ENCODE measurements around the gene POP4. TPM values are rescaled to one million over a fixed set of nuclear protein-coding genes. Genes with fewer than 3 reads are reported as not detected.

The POP4 gene
- total RNA-seq, 6 donors from 2014 or later = 29.3 to 59.6 (median 53.8) TPM

DNA sequence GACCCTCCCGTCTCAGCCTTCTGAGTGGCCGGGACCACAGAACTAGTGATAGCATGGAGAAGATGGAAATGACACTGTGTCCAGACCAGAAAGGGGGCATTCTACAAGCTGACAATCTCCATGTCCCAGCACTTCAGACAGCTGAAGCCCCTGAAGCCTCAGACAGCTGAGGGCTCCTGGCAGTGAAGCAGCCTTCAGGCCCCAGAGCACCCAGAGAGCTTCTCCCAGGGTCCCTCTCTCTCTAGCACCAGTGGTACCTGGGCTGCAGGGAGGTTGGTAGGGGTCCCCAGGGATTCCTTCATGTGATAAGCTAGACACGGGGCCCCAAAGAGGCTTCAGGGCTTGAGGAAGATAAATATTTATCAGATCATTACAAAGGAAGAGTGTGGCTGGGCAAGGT, 7.6 kb upstream of the POP4 start:
- TF ChIP-seq POLR2AphosphoS5 (IDR thresholded peaks at IDR 0.05) = no peak
- no peak for TF ChIP-seq POLR2A (IDR thresholded peaks at IDR 0.05)
- TF ChIP-seq, protein P1, sequence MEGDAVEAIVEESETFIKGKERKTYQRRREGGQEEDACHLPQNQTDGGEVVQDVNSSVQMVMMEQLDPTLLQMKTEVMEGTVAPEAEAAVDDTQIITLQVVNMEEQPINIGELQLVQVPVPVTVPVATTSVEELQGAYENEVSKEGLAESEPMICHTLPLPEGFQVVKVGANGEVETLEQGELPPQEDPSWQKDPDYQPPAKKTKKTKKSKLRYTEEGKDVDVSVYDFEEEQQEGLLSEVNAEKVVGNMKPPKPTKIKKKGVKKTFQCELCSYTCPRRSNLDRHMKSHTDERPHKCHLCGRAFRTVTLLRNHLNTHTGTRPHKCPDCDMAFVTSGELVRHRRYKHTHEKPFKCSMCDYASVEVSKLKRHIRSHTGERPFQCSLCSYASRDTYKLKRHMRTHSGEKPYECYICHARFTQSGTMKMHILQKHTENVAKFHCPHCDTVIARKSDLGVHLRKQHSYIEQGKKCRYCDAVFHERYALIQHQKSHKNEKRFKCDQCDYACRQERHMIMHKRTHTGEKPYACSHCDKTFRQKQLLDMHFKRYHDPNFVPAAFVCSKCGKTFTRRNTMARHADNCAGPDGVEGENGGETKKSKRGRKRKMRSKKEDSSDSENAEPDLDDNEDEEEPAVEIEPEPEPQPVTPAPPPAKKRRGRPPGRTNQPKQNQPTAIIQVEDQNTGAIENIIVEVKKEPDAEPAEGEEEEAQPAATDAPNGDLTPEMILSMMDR (IDR thresholded peaks at IDR 0.05) = no peak
- no peak for TF ChIP-seq EP300 (IDR thresholded peaks at IDR 0.05)
- ATAC-seq (ENCODE audit: low FRiP score in 2 of 2) (no peak), DNase-seq (no peak)
- no peaks in the 10 kb centered on the region for H3K36me3 ChIP-seq
- no peaks in the 10 kb centered on the region for H3K9me3 ChIP-seq
- peaks cover 0 to 3% (median 0%) of the 10 kb centered on the region in 4 donors for H3K27me3 ChIP-seq
- H3K27ac ChIP-seq = no peak overlapping the region
- H3K4me3 ChIP-seq = no peak overlapping the region
- 57 to 68% methylated on average over 3 of the region's 3 CpGs for WGBS, 2 donors
- H3K4me1 ChIP-seq = no peaks in the 10 kb centered on the region

DNA sequence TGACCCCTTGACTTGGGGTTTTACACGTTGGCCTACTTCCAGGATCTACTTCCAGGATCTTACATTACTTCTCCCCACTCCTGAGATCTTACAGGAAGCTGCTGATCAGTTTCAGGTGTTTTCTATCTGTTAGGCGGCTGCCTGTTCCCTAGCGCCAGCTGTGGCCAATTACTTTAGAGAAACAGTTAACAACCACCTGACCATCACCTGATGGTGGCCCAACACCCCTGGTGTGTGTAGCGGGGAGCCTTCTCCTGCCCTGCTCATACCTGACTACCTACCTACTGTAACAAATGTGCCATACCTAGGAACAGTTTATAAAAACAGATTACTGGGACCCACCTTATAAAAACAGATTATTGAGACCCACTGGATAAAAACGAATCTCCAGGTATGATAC, 2.8 kb upstream of the POP4 start:
- TF ChIP-seq, protein P1 (IDR thresholded peaks at IDR 0.05) = no peak
- TF ChIP-seq POLR2AphosphoS5 (IDR thresholded peaks at IDR 0.05) (no peak), EP300 (IDR thresholded peaks at IDR 0.05) (no peak), POLR2A (IDR thresholded peaks at IDR 0.05) (no peak)
- no peaks in the 10 kb centered on the region for H3K9me3 ChIP-seq
- H3K27me3 ChIP-seq = no peaks in the 10 kb centered on the region
- 72 to 73% methylated on average over 5 of the region's 5 CpGs for WGBS, 2 donors
- no peaks in the 10 kb centered on the region for H3K36me3 ChIP-seq
- H3K4me3 ChIP-seq = no peak overlapping the region
- DNase-seq (no peak), ATAC-seq (ENCODE audit: low FRiP score in 2 of 2) (no peak)
- H3K27ac ChIP-seq = no peak overlapping the region
- peaks cover 12 to 18% (median 13%) of the 10 kb centered on the region in 4 donors for H3K4me1 ChIP-seq

DNA sequence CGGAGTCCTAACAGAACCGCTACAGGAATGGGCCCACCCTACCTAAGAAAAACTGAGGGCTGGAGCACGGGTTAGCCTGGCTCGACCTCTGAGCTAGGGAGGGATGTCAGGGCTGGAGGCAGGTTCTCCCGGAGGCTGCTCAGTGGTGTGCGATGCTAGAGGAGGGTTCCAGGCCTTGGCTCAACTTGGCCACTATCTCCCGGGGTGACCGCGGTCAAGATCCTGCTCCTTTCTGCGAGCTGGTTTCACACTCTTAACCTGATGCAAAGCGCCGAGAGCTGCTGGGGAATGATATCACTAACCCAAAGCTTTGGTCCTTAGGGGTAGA, 301 bp downstream of the POP4 start:
- peaks cover 12 to 26% (median 13%) of the 10 kb centered on the region in 4 donors for H3K4me1 ChIP-seq
- ATAC-seq (ENCODE audit: low FRiP score in 2 of 2) (peak; percentile 54 to 56), DNase-seq (no peak)
- no peaks in the 10 kb centered on the region for H3K27me3 ChIP-seq
- H3K27ac ChIP-seq = peak overlapping the region; percentile 93 to 98 (median 94)
- TF ChIP-seq EP300 (IDR thresholded peaks at IDR 0.05) = no peak
- TF ChIP-seq POLR2A (IDR thresholded peaks at IDR 0.05) = no peak
- TF ChIP-seq, protein P1 (IDR thresholded peaks at IDR 0.05) = no peak
- TF ChIP-seq POLR2AphosphoS5 (IDR thresholded peaks at IDR 0.05) = no peak
- peak overlapping the region; percentile 64 to 96 (median 86) for H3K4me3 ChIP-seq
- H3K36me3 ChIP-seq = peaks cover under 1 to 25% (median 18%) of the 10 kb centered on the region in 4 donors
- H3K9me3 ChIP-seq = no peaks in the 10 kb centered on the region
- 0 to 1% methylated on average over 6 to 12 of the region's 12 CpGs for WGBS, 2 donors

DNA sequence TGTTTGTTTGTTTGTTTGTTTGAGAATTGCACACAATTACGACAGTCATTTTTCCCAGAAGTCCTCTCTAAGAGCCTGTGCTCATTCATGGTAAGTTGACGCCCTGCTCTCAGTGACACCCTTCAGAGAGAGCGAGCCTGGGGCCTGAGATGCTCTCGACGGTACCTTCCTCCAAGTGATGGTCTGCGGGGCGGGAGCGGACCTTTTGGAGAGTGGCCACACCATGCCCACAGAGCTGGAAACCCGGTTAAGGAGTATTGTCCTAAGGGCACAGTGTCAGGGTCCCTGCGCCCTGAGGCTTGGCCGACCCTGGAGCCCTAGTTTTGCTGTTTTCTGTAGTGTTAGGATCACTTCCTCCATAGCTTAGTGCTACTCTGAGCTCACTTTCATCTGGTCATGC, 3.6 kb downstream of the POP4 start:
- 91 to 94% methylated on average over 11 of the region's 11 CpGs for WGBS, 2 donors
- ATAC-seq (ENCODE audit: low FRiP score in 2 of 2) (no peak), DNase-seq (no peak)
- Histone ChIP-seq H3K27me3 (no peaks in the 10 kb centered on the region), H3K27ac (no peak overlapping the region), H3K4me1 (peaks cover 12 to 26% (median 13%) of the 10 kb centered on the region in 4 donors), H3K9me3 (no peaks in the 10 kb centered on the region), H3K36me3 (peaks cover 25 to 58% (median 49%) of the 10 kb centered on the region in 4 donors), H3K4me3 (no peak overlapping the region)
- TF ChIP-seq POLR2AphosphoS5 (IDR thresholded peaks at IDR 0.05) = no peak
- no peak for TF ChIP-seq EP300 (IDR thresholded peaks at IDR 0.05)
- no peak for TF ChIP-seq POLR2A (IDR thresholded peaks at IDR 0.05)
- TF ChIP-seq, protein P1 (IDR thresholded peaks at IDR 0.05) = no peak

DNA sequence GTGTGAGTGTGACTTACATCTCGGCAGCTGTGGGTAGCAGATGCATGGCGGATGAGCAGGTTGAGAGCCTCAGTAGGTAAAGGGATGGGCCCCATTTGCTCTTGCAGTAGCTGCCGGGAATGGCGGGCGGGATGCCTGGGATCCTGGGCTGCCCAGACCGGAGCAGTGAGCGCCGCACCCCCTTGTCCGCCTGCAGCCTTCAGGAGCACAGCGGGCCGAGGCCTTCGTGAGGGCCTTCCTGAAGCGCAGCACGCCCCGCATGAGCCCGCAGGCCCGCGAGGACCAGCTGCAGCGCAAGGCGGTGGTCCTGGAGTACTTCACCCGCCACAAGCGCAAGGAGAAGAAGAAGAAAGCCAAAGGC, 4.1 kb downstream of the POP4 start:
- DNase-seq (peak in 1 of 2 donors; percentile 82), ATAC-seq (ENCODE audit: low FRiP score in 2 of 2) (no peak)
- no peak for TF ChIP-seq POLR2A (IDR thresholded peaks at IDR 0.05)
- TF ChIP-seq POLR2AphosphoS5 (IDR thresholded peaks at IDR 0.05) = no peak
- TF ChIP-seq EP300 (IDR thresholded peaks at IDR 0.05) = no peak
- TF ChIP-seq, protein P1 (IDR thresholded peaks at IDR 0.05) = no peak
- Histone ChIP-seq H3K27ac (no peak overlapping the region), H3K4me3 (no peak overlapping the region), H3K4me1 (peaks cover 9 to 23% (median 10%) of the 10 kb centered on the region in 4 donors), H3K27me3 (no peaks in the 10 kb centered on the region), H3K36me3 (peaks cover 31 to 63% (median 53%) of the 10 kb centered on the region in 4 donors), H3K9me3 (no peaks in the 10 kb centered on the region)
- 84 to 88% methylated on average over 16 to 21 of the region's 22 CpGs for WGBS, 2 donors

All from upper lobe of left lung (tissue), 6 donors.